Gastroesophageal sphincter (tissue), 4 donors: ENCODE measurements around the gene SLIT3. TPM values are rescaled to one million over a fixed set of nuclear protein-coding genes. Genes with fewer than 3 reads are reported as not detected.
"Not testable (repeated sequence)": the region's sequence is repeated elsewhere in the genome, so short reads cannot be mapped to it uniquely, and the experiment has no call there.

Experiments
- ATAC-seq: fragments of 150-250 bp; one replicate; pipeline ENCODE4 v1.9.1; 2016; ENCODE audit warnings: mild to moderate bottlenecking, moderate library complexity
- H3K27ac ChIP-seq, 4 donors: fragments of 200-600 bp; sonication (generic) in 3 of 4; 1 replicate in 3 of 4; 2 replicates in 1 of 4; pipeline ENCODE4 v1.5.1; 2016 to 2019
- H3K27me3 ChIP-seq: fragments of 200-600 bp; sonication (generic); one replicate; pipeline ENCODE4 v1.5.1; 2019
- H3K36me3 ChIP-seq, 2 donors: fragments of 200-600 bp; sonication (generic); one replicate each; pipeline ENCODE4 v1.5.1; 2019; ENCODE audit warnings: control low read depth in 1 of 2
- H3K4me1 ChIP-seq, 3 donors: fragments of 200-600 bp; sonication (generic); 1 replicate in 2 of 3; 2 replicates in 1 of 3; pipeline ENCODE4 v1.5.1; 2016 to 2019; ENCODE audit warnings: control low read depth in 2 of 3
- H3K4me3 ChIP-seq, 2 donors: fragments of 200-600 bp; sonication (generic); one replicate each; pipeline ENCODE4 v1.5.1; 2019; ENCODE audit warnings: mild to moderate bottlenecking in 1 of 2, moderate library complexity in 1 of 2
- H3K9me3 ChIP-seq, 3 donors: fragments of 200-600 bp; sonication (generic); one replicate each; pipeline ENCODE4 v1.5.1; 2017 to 2019; ENCODE audit warnings: control low read depth in 2 of 3
- CTCF ChIP-seq, 4 experiments: fragments of 200-600 bp in 2 of 4; fragments of 450-650 bp in 2 of 4; sonication (generic) in 1 of 4; IDR thresholded peaks; one replicate each; pipeline ENCODE4 v1.5.1; 2017 to 2019; ENCODE audit warnings: antibody characterized with exemption in 4 of 4, mild to moderate bottlenecking in 2 of 4, moderate library complexity in 2 of 4
- EP300 ChIP-seq: sonication (generic); formaldehyde crosslinking; IDR thresholded peaks from one replicate; pipeline ENCODE4 v1.6.1; 2017; ENCODE audit warnings: antibody characterized with exemption, mild to moderate bottlenecking
- POLR2A ChIP-seq, 2 donors: fragments of 450-650 bp; IDR thresholded peaks; one replicate each; pipeline ENCODE4 v1.6.1; 2017; ENCODE audit warnings: antibody characterized with exemption in 2 of 2, mild to moderate bottlenecking in 2 of 2, moderate library complexity in 1 of 2
- POLR2AphosphoS5 ChIP-seq: sonication (generic); formaldehyde crosslinking; IDR thresholded peaks from one replicate; pipeline ENCODE4 v1.6.1; 2017; ENCODE audit warnings: antibody characterized with exemption
- WGBS, 2 donors: methylation state at CpG; one replicate each; pipeline ENCODE4 v1.1.5; 2018; ENCODE audit warnings: low coverage in 1 of 2; 5-methylcytosine and 5-hydroxymethylcytosine counted together
- total RNA-seq, 4 donors: library from RNA; depleted of rRNA; stranded (reverse); fragments of >200 nt; gene quantifications; one replicate each; pipeline ENCODE4 v1.1.0, GENCODE V29; 2016

The SLIT3 gene
- total RNA-seq, 4 donors from 2014 or later, result 29.6 to 76.3 (median 31.1) TPM

- Histone ChIP-seq H3K4me1 (no peaks in the 10 kb centered on the region), H3K27me3 (no peaks in the 10 kb centered on the region), H3K4me3 (no peak overlapping the region), H3K27ac (no peak overlapping the region), H3K36me3 (no peaks in the 10 kb centered on the region), H3K9me3 (no peaks in the 10 kb centered on the region)
- WGBS, 2 donors, result 13 to 19% methylated on average over 1 of the region's 1 CpG
- ATAC-seq, result no peak
- no peak for TF ChIP-seq EP300
- TF ChIP-seq POLR2AphosphoS5, result no peak
- TF ChIP-seq CTCF (IDR thresholded peaks at IDR 0.05), result no peak
- no peak for TF ChIP-seq POLR2A (IDR thresholded peaks at IDR 0.05)
Measured at GRCh38 chr5:168642019-168642418, 658.9 kb downstream of the SLIT3 start.

DNA sequence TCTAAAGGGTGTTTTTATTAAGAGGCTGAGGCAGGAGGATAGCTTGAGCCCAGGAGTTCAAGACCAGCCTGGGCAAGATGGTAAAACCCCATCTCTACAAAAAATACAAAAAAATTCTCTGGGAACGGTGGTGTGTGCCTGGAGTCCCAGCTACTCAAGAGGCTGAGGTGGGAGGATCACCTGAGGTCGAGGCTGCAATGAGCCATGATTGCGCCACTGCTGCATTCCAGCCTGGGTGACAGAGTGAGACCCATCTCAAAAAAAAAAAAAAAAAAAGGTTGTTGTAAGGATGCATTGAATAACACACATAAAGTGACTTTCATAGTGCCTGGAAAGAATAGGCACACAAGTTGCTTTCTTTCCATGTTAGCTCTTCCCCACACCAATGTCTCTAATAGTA, 662.1 kb downstream of the SLIT3 start:
- not testable (repeated sequence) for H3K36me3 ChIP-seq, H3K4me3 ChIP-seq, ATAC-seq, H3K27ac ChIP-seq, H3K9me3 ChIP-seq, H3K4me1 ChIP-seq, H3K27me3 ChIP-seq
- WGBS, 2 donors, result 97 to 100% methylated on average over 1 to 3 of the region's 3 CpGs

DNA sequence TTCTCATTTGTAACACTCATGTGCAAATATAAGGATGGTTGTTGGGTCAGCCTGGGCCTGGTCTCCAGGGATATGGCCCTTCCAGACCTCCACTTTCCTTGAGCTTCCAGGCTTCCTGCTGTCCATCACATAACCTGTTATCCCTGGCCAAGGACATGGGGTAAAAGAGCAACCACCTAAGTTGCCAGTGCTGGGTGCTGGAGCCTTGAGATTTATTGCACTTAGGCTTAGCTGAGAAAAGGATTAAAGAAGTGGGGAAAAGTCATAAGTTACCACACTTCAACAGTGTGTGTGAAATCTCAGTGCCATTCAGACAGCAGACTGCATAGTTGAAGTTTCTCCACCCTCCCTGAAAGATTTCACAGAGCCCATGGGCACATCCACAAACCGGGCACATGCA, 663.1 kb downstream of the SLIT3 start:
- H3K27me3 ChIP-seq, result no peaks in the 10 kb centered on the region
- TF ChIP-seq POLR2A (IDR thresholded peaks at IDR 0.05), result no peak
- no peak for TF ChIP-seq CTCF (IDR thresholded peaks at IDR 0.05)
- TF ChIP-seq EP300, result no peak
- TF ChIP-seq POLR2AphosphoS5, result no peak
- no peaks in the 10 kb centered on the region for H3K9me3 ChIP-seq
- no peaks in the 10 kb centered on the region for H3K4me1 ChIP-seq
- no peak overlapping the region for H3K4me3 ChIP-seq
- ATAC-seq, result no peak
- no peaks in the 10 kb centered on the region for H3K36me3 ChIP-seq
- 50 to 86% methylated on average over 1 of the region's 1 CpG for WGBS, 2 donors
- H3K27ac ChIP-seq, result no peak overlapping the region

GRCh38 chr5:168637281-168637680, 663.7 kb downstream of the SLIT3 start:
- Histone ChIP-seq H3K4me1 (no peaks in the 10 kb centered on the region), H3K36me3 (no peaks in the 10 kb centered on the region), H3K9me3 (no peaks in the 10 kb centered on the region), H3K27me3 (no peaks in the 10 kb centered on the region), H3K27ac (no peak overlapping the region), H3K4me3 (no peak overlapping the region)
- ATAC-seq, result no peak
- WGBS, 2 donors, result 81 to 82% methylated on average over 2 of the region's 2 CpGs
- TF ChIP-seq POLR2AphosphoS5 (no peak), EP300 (no peak)

GRCh38 chr5:168630958-168631357, 670.0 kb downstream of the SLIT3 start:
- H3K27me3 ChIP-seq, H3K4me1 ChIP-seq, ATAC-seq, H3K36me3 ChIP-seq, H3K4me3 ChIP-seq, H3K27ac ChIP-seq: not testable (repeated sequence)
- 86% methylated on average over 5 of the region's 13 CpGs; no CpG with 5 or more reads in 1 of the 2 donors for whole genome bisulfite sequencing, 2 donors
- H3K9me3 ChIP-seq, result peaks cover 0 to 10% (median 0%) of the 10 kb centered on the region in 3 donors

DNA sequence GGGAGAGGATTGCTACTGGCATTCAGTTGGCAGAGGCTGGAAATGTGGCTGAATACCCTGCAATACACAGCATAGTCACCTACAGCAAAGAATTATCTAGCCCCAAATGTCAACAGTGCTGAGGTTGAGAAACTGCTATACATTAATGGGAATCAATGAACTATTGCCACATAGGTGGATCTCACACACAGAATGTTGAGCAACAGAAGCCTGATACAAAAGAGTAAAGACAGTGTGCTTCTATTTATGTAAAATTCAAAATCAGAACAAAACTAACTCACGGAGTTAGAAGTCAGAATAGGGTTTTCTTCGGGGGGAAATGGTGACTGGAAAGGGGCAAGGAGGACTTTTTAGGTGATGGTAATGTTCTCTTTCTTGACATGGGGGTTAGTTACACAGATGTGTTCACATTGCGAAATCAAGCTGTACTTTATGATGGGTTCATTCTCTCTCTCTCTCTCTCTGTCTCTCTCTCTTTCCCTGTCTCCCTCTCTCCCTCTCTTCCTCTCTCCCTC, 676.0 kb downstream of the SLIT3 start:
- Histone ChIP-seq H3K27me3 (peaks cover 13% of the 10 kb centered on the region), H3K27ac (no peak overlapping the region), H3K36me3 (no peaks in the 10 kb centered on the region), H3K4me3 (no peak overlapping the region), H3K9me3 (no peaks in the 10 kb centered on the region), H3K4me1 (no peaks in the 10 kb centered on the region)
- 67 to 68% methylated on average over 3 of the region's 3 CpGs for WGBS, 2 donors
- no peak for TF ChIP-seq POLR2A (IDR thresholded peaks at IDR 0.05)
- no peak for ATAC-seq

GRCh38 chr5:168620807-168621206, 680.1 kb downstream of the SLIT3 start:
- TF ChIP-seq EP300 (no peak), CTCF (IDR thresholded peaks at IDR 0.05) (no peak), POLR2AphosphoS5 (no peak), POLR2A (IDR thresholded peaks at IDR 0.05) (no peak)
- Histone ChIP-seq H3K4me3 (no peak overlapping the region), H3K27me3 (peaks cover 4% of the 10 kb centered on the region), H3K27ac (no peak overlapping the region), H3K4me1 (no peaks in the 10 kb centered on the region), H3K9me3 (no peaks in the 10 kb centered on the region), H3K36me3 (no peaks in the 10 kb centered on the region)
- ATAC-seq, result no peak
- 92 to 100% methylated on average over 1 of the region's 1 CpG for WGBS, 2 donors
